K562 (cell line): ENCODE data around the gene ZACN. TPM values are rescaled to one million over a fixed set of nuclear protein-coding genes. Genes with fewer than 3 reads are reported as not detected.
A peak's percentile ranks its signal among the peaks of the same experiment; 100 is the strongest.

ENCODE experiments used
- BRD4 ChIP-seq: fragments of 200-600 bp; sonication (generic); IDR thresholded peaks from 2 replicates; pipeline ENCODE4 v1.6.1; 2017; ENCODE audit warnings: inconsistent platforms
- CHD1 ChIP-seq: fragments of 200-600 bp; sonication (generic); IDR thresholded peaks from one replicate; pipeline ENCODE4 v1.6.1; 2012; ENCODE audit warnings: mild to moderate bottlenecking, moderate library complexity, low read length, inconsistent platforms
- KAT7 ChIP-seq: sonication (generic); formaldehyde crosslinking; IDR thresholded peaks from 2 replicates; pipeline ENCODE4 v1.8.0; 2022; ENCODE audit warnings: missing genetic modification reagents, mild to moderate bottlenecking, borderline replicate concordance
- NCOA6 ChIP-seq: fragments of 450-650 bp; IDR thresholded peaks from 2 replicates; pipeline ENCODE4 v1.6.1; 2017; ENCODE audit warnings: mild to moderate bottlenecking
- PBX2 ChIP-seq, 2 experiments: IDR thresholded peaks in 1 of 2; conservative IDR thresholded peaks in 1 of 2; 2 replicates each; pipeline ENCODE4 v1.6.1; 2016; ENCODE audit warnings: low read depth in 2 of 2, mild to moderate bottlenecking in 1 of 2, missing compliant biosample characterization in 1 of 2, missing genetic modification characterization in 1 of 2, moderate library complexity in 1 of 2
- UBTF ChIP-seq, 2 experiments: IDR thresholded peaks; 2 replicates each; pipeline ENCODE4 v1.6.1; 2012; ENCODE audit warnings: improper control_type of control experiment in 2 of 2, low read depth in 2 of 2, low read length in 2 of 2, borderline replicate concordance in 1 of 2
- USF1 ChIP-seq: sonication (generic); formaldehyde crosslinking; IDR thresholded peaks from 2 replicates; pipeline ENCODE4 v1.9.0; 2022; ENCODE audit warnings: mild to moderate bottlenecking, missing genetic modification reagents
- polyA plus RNA-seq, 8 experiments: library from polyadenylated mRNA; depleted of rRNA in 4 of 8; stranded (reverse) in 5 of 8; unstranded in 3 of 8; fragments of >200 nt; fragmentation: Nextera tagmentation in 2 of 8; fragmentation: Illumina TruSeq in 1 of 8; extraction: Ambion mirVana in 2 of 8; extraction: Trizol in 1 of 8; gene quantifications; 2 replicates each; pipeline versions ENCODE4 v1.2.1 to v1.2.3, GENCODE V29; 2011 to 2014; ENCODE audit warnings: inconsistent platforms in 1 of 8, missing spikeins in 1 of 8
- total RNA-seq, 7 experiments: library from RNA; depleted of rRNA in 6 of 7; stranded (reverse); fragments of >200 nt in 6 of 7; fragmentation: Illumina TruSeq in 2 of 7; extraction: Trizol in 2 of 7; gene quantifications; 2 replicates each; pipeline versions ENCODE4 v1.2.1 to v1.2.3, GENCODE V29; 2011 to 2021; ENCODE audit warnings: low replicate concordance in 1 of 7

ZACN gene
- total and polyA plus RNA-seq, 9 of the 15 experiments (the other 6 are each of a cell fraction or from before 2014, with no cell fraction given) = 0.07 TPM; not detected in 8

GRCh38 chr17:76071531-76072147 lies 7.3 kb upstream of the ZACN start (continued):
- TF ChIP-seq KAT7 (CRISPR knock-in tag) = no peak
- no peak for TF ChIP-seq BRD4
- peak; percentile 67 for TF ChIP-seq CHD1
- no peak; the same call in 1 of the 2 replicates for TF ChIP-seq USF1 (CRISPR knock-in tag)
- TF ChIP-seq UBTF (IDR thresholded peaks at IDR 0.05; ENCODE audit: borderline replicate concordance in 1 of 2, low read depth in 2 of 2, low read length in 2 of 2) = no peak
- TF ChIP-seq NCOA6 = 0 out of 2 replicates have a peak, but pooled peaks have one; percentile 38
- no peak for TF ChIP-seq PBX2 (CRISPR knock-in tag; IDR thresholded peaks at IDR 0.05; ENCODE audit: low read depth)
- TF ChIP-seq PBX2 (tag; conservative IDR thresholded peaks at IDR 0.05; ENCODE audit: low read depth) = no peak
